Ramos (cell line): ENCODE results near the gene MPZL1.

Experiments used
- in situ Hi-C: fragments of 300-500 bp; cut with MboI; formaldehyde crosslinking; loops from one replicate; pipeline ENCODE4 v1.14.3; 2022; ENCODE audit warnings: low sequenced_read_pairs; ENCODE audit not compliant: unreplicated experiment

The MPZL1 gene

GRCh38 chr1:167800251-167800650, 78.5 kb downstream of the MPZL1 start:
- in situ Hi-C loops: loop anchor here (5.0 to 25.0 kb wide), 2 partner anchors 83 to 213 kb away; no protein-coding TSS in a partner anchor

- in situ Hi-C loops: loop anchor here (5.0 to 25.0 kb wide), 2 partner anchors 85 to 215 kb away; no protein-coding TSS in a partner anchor
These were observed 80.5 kb downstream of the MPZL1 start for GRCh38 chr1:167802235-167802634.

GRCh38 chr1:167803358-167804207, 81.8 kb downstream of the MPZL1 start:
- in situ Hi-C loops: loop anchor here (5.0 to 25.0 kb wide), 2 partner anchors 86 to 216 kb away; no protein-coding TSS in a partner anchor

GRCh38 chr1:167805041-167805556, 83.3 kb downstream of the MPZL1 start:
- in situ Hi-C loops: loop anchor here (25.0 kb wide), 1 partner anchor 218 kb away; no protein-coding TSS in a partner anchor

- in situ Hi-C loops: loop anchor here (25.0 kb wide), 1 partner anchor 219 kb away; no protein-coding TSS in a partner anchor
These were observed 84.5 kb downstream of the MPZL1 start for GRCh38 chr1:167806235-167806634.

- in situ Hi-C loops: loop anchor here (25.0 kb wide), 1 partner anchor 219 kb away; no protein-coding TSS in a partner anchor
These were observed 84.9 kb downstream of the MPZL1 start for GRCh38 chr1:167806676-167807075.

GRCh38 chr1:167808104-167808503, 86.3 kb downstream of the MPZL1 start:
- in situ Hi-C loops: loop anchor here (25.0 kb wide), 1 partner anchor 221 kb away; no protein-coding TSS in a partner anchor

- in situ Hi-C loops: loop anchor here (25.0 kb wide), 1 partner anchor 221 kb away; no protein-coding TSS in a partner anchor
These were observed 86.9 kb downstream of the MPZL1 start for GRCh38 chr1:167808690-167809089.

GRCh38 chr1:167812972-167813371, 91.2 kb downstream of the MPZL1 start:
- in situ Hi-C loops: loop anchor here (25.0 kb wide), 1 partner anchor 226 kb away; no protein-coding TSS in a partner anchor

- in situ Hi-C loops: loop anchor here (25.0 kb wide), 1 partner anchor 228 kb away; no protein-coding TSS in a partner anchor
These were observed 93.9 kb downstream of the MPZL1 start for GRCh38 chr1:167815650-167816049.

GRCh38 chr1:167819849-167820683, 98.3 kb downstream of the MPZL1 start:
- in situ Hi-C loops: loop anchor here (25.0 kb wide), 1 partner anchor 233 kb away; no protein-coding TSS in a partner anchor

GRCh38 chr1:167820684-167821355, 99.0 kb downstream of the MPZL1 start:
- in situ Hi-C loops: loop anchor here (25.0 kb wide), 1 partner anchor 234 kb away; no protein-coding TSS in a partner anchor

GRCh38 chr1:167821356-167821685, 99.5 kb downstream of the MPZL1 start:
- in situ Hi-C loops: loop anchor here (25.0 kb wide), 1 partner anchor 234 kb away; no protein-coding TSS in a partner anchor

GRCh38 chr1:167821969-167822685, 100.3 kb downstream of the MPZL1 start:
- in situ Hi-C loops: loop anchor here (25.0 kb wide), 1 partner anchor 235 kb away; no protein-coding TSS in a partner anchor

GRCh38 chr1:167824163-167824794, 102.5 kb downstream of the MPZL1 start:
- in situ Hi-C loops: loop anchor here (25.0 kb wide), 1 partner anchor 237 kb away; no protein-coding TSS in a partner anchor

GRCh38 chr1:167825419-167826079, 103.8 kb downstream of the MPZL1 start:
- in situ Hi-C loops: no loop called here

GRCh38 chr1:167826127-167826526, 104.3 kb downstream of the MPZL1 start:
- in situ Hi-C loops: no loop called here

- in situ Hi-C loops: no loop called here
These were observed 108.1 kb downstream of the MPZL1 start for GRCh38 chr1:167829868-167830267.
